Activated naive CD4-positive, alpha-beta T cell treated with anti-CD3 and anti-CD28 coated beads for 36 hours (primary cell): ENCODE data around the gene HEXD. TPM values are rescaled to one million over a fixed set of nuclear protein-coding genes. Genes with fewer than 3 reads are reported as not detected.
A peak's percentile ranks its signal among the peaks of the same experiment; 100 is the strongest.
"Not testable (repeated sequence)": the region's sequence is repeated elsewhere in the genome, so short reads cannot be mapped to it uniquely, and the experiment has no call there.

Source experiments
- CTCF ChIA-PET: fragments of 350-600 bp; sonication (Branson Sonifier 250); formaldehyde crosslinking; loops from one replicate; lab custom pipeline; 2021; ENCODE audit warnings: antibody characterized with exemption; lab: Charles Lee
- DNase-seq: peaks from one replicate; pipeline ENCODE4 v3.0.0-alpha.2; 2020
- H3K27ac Mint-ChIP-seq: one replicate; pipeline ENCODE4 v1.8.0; 2021; ENCODE audit warnings: mild to moderate bottlenecking, mixed read lengths
- H3K27me3 Mint-ChIP-seq: one replicate; pipeline ENCODE4 v1.8.0; 2021; ENCODE audit warnings: low read depth, mixed read lengths
- H3K36me3 Mint-ChIP-seq: one replicate; pipeline ENCODE4 v1.8.0; 2021; ENCODE audit warnings: low read depth, mixed read lengths
- H3K4me1 Mint-ChIP-seq: one replicate; pipeline ENCODE4 v1.8.0; 2021; ENCODE audit warnings: low read depth, mixed read lengths
- H3K4me3 Mint-ChIP-seq: one replicate; pipeline ENCODE4 v1.8.0; 2021; ENCODE audit warnings: mild to moderate bottlenecking, moderate library complexity, mixed read lengths
- H3K9me3 Mint-ChIP-seq: one replicate; pipeline ENCODE4 v1.8.0; 2021; ENCODE audit warnings: mixed read lengths
- intact Hi-C: fragments of 100-400 bp; cut with micrococcal nuclease; formaldehyde crosslinking; loops from one replicate; pipeline ENCODE4 v1.15.1; 2023
- total RNA-seq, 2 experiments: library from RNA; stranded (reverse); gene quantifications; one replicate each; pipeline ENCODE4 v1.2.3, GENCODE V29; 2021

The HEXD gene
- total RNA-seq, 2 experiments from 2014 or later, result 22.4 to 26.3 TPM

DNA sequence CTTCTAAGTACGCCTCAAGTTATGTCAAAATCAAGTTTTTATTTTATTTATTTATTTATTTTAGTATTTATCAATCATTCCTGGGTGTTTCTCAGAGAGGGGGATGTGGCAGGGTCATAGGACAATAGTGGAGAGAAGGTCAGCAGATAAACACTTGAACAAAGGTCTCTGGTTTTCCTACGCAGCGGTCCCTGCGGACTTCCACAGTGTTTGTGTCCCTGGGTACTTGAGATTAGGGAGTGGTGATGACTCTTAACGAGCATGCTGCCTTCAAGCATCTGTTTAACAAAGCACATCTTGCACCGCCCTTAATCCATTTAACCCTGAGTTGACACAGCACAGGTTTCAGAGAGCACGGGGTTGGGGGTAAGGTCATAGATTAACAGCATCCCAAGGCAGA, 35.0 kb downstream of the HEXD start:
- Mint-ChIP-seq H3K27ac (peak overlapping the region; percentile 99), H3K4me1 (peaks cover 39% of the 10 kb centered on the region), H3K36me3 (peaks cover 21% of the 10 kb centered on the region)
- intact Hi-C loops, H3K27me3 Mint-ChIP-seq, CTCF ChIA-PET, H3K4me3 Mint-ChIP-seq, H3K9me3 Mint-ChIP-seq, DNase-seq: not testable (repeated sequence)

DNA sequence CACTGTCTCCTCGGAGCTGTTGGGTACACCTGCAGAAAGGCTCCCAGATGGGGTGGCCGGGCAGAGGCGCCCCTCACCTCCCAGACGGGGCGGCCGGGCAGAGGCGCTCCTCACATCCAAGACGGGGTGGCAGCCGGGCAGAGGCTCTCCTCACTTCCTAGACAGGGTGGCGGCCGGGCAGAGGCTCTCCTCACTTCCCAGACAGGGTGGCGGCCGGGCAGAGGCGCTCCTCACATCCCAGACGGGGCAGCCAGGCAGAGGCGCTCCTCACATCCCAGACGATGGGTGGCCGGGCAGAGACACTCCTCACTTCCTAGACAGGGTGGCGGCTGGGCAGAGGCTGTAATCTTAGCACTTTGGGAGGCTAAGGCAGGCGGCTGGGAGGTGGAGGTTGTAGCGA, 35.6 kb downstream of the HEXD start:
- H3K27me3 Mint-ChIP-seq, DNase-seq, H3K9me3 Mint-ChIP-seq, H3K4me3 Mint-ChIP-seq, intact Hi-C loops, H3K27ac Mint-ChIP-seq, CTCF ChIA-PET: not testable (repeated sequence)
- Mint-ChIP-seq H3K36me3 (peaks cover 21% of the 10 kb centered on the region), H3K4me1 (peaks cover 39% of the 10 kb centered on the region)

DNA sequence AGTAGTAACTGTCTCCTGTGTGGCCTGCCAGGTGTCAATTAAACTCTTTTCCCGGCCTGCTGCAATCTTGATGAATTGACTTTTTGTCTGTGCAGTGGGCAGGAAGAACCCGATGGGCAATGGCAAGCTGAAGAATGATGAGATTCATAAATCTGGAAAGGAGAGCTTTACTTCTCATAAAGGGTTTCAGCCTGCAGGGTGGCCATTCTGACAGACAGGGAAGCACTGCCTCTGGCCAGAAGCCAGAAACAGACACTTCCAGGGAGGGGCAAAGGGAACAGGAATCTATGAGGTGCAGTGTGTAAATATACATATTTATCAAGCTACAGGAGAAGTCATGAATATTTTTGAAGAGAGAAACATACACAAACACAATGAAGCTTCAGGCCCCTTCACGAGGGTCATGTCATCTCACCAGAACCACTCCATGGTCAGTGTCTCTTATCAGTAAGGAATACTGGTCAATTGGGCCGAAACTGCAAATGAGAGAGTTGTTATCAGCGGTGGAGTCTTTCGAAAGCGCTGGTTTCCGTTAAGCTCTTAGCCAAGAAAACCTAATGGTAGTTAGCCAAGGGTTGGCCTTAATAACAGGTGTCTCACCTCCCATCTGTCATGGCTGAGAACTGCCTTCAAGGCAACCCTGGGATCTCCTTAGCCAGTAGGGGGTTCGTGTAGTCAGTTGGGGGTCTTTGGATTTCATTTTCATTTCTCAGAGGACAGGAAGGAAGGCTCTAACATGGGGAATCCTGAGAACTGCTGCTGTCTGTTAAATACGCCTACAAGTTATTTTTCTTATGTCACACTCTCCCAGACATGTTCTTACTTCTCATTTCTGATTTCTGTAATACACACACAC, 39.2 kb downstream of the HEXD start:
- H3K27me3 Mint-ChIP-seq, result no peaks in the 10 kb centered on the region
- H3K9me3 Mint-ChIP-seq, result peaks cover 3% of the 10 kb centered on the region

DNA sequence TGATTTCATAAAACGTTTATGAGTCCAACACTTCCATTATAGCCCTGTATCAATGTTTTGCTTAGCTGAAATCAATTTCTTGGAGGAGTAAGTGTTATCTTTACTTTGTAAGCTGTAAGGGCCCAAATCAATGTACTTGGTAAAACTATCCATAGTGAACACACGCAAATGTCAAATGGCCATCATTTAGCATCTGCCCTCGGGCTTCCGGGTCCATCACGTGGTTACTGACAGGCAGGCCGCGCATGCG, 39.7 kb downstream of the HEXD start:
- Mint-ChIP-seq H3K4me3 (peak overlapping the region; percentile 78), H3K27ac (peak overlapping the region; percentile 97), H3K36me3 (peaks cover 12% of the 10 kb centered on the region), H3K4me1 (peaks cover 25% of the 10 kb centered on the region), H3K27me3 (no peaks in the 10 kb centered on the region), H3K9me3 (peaks cover 3% of the 10 kb centered on the region)
- intact Hi-C loops, result loop anchor here (1.0 to 2.0 kb wide), 7 partner anchors 8 to 585 kb away; partner anchors contain the start of genes CYBC1, FN3KRP, FOXK2 and HEXD
- CTCF ChIA-PET, result interaction anchor here (0.5 to 1.4 kb wide), 4 partner anchors 34 to 577 kb away, joined by 3 to 5 read pairs (median 3); no protein-coding TSS in a partner anchor
- peak; percentile 93 for DNase-seq

More for the DNA sequence above, 39.2 kb downstream of the HEXD start:
- Mint-ChIP-seq H3K4me1 (peaks cover 28% of the 10 kb centered on the region), H3K27ac (peak overlapping the region; percentile 97), H3K36me3 (peaks cover 11% of the 10 kb centered on the region), H3K4me3 (peak overlapping the region; percentile 78)
- CTCF ChIA-PET, result interaction anchor here (0.8 to 1.4 kb wide), 3 partner anchors 33 to 93 kb away, joined by 3 to 5 read pairs (median 3); no protein-coding TSS in a partner anchor
- intact Hi-C loops, result no loop called here
- no peak for DNase-seq

DNA sequence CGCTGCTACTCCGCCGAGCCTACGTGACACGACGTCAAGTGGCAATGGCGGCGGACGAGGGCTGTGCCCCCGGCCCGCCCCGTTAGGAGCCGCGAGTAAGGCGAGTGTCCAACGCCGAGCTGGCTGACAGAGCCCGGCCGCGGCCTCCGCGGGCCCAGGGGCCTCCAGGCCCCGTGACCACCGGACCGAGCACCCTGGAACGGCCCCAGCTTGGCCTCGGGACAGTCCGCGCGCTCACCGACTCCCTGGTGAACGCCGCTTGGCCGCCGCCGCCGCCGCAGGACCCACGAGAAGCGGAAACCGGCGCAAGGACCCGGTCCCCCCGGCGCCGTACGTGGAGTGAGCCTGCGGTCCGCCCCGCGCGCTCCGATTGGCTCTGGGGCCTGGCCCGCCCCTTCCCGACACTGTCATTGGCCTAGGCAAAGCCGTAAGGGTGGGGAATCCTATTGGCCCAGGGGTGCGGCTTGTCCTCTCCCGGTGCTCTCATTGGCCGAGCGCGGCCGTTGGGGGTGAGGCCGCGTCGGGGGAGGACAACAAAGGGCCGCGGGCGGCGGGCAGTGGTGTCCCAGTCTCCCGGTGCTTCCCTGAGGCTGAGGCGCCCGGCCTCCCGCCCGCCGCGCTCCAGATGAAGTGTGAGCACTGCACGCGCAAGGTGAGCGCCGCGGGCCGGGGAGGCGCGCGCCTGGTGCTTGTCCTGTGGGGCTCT, 40.2 kb downstream of the HEXD start, which contains the start of gene NARF:
NARF (plus strand) TSS at position 563 of the 706 bp plus-strand sequence; CDS start at position 626, 63 bp downstream.
- Mint-ChIP-seq H3K27me3 (no peaks in the 10 kb centered on the region), H3K36me3 (peaks cover 15% of the 10 kb centered on the region), H3K4me3 (peak within 1 kb of the TSS; percentile 78), H3K9me3 (peaks cover 3% of the 10 kb centered on the region), H3K27ac (peak within 1 kb of the TSS; percentile 97), H3K4me1 (peaks cover 27% of the 10 kb centered on the region)
- intact Hi-C loops, result loop anchor here (1.0 to 2.0 kb wide), 7 partner anchors 8 to 586 kb away; partner anchors contain the start of genes CYBC1, FN3KRP, FOXK2 and HEXD
- DNase-seq, result peak; percentile 97
- CTCF ChIA-PET, result interaction anchor here (0.5 to 1.4 kb wide), 3 partner anchors 40 to 577 kb away, joined by 3 to 5 read pairs (median 3); no protein-coding TSS in a partner anchor

DNA sequence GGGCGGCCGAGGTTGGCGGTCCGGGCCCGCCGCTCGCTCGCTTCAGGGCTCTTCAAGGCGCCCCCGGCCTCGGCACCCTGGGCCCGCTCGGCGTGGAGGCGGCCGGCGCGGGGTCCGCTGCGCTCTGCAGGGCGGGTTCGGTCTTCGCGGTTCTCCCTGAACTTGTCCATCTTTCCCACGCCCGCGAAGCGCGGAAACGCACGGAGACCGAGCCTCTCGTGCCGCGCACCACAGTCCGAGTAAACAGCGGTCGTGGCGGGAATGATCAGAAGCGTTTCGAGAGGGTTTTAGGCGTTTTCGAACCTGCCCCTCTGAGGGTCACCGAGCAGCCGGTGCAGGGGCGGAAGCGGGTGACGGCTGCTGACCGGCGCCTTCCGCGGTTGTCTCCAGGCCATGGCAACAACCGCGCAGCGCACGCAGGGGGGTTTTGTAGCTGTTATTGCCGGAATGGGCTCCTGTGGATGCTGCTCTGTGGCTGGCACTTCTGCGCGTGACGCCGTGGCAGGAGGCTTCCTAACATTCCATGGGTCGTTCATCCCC, 40.8 kb downstream of the HEXD start:
- DNase-seq, result no peak
- CTCF ChIA-PET, result no interaction called here
- Mint-ChIP-seq H3K27ac (peak overlapping the region; percentile 72), H3K4me1 (peaks cover 27% of the 10 kb centered on the region), H3K27me3 (no peaks in the 10 kb centered on the region), H3K4me3 (peak overlapping the region; percentile 78), H3K9me3 (peaks cover 3% of the 10 kb centered on the region), H3K36me3 (peaks cover 17% of the 10 kb centered on the region)
- intact Hi-C loops, result loop anchor here (1.0 to 2.0 kb wide), 7 partner anchors 9 to 586 kb away; partner anchors contain the start of genes CYBC1, FN3KRP, FOXK2 and HEXD

DNA sequence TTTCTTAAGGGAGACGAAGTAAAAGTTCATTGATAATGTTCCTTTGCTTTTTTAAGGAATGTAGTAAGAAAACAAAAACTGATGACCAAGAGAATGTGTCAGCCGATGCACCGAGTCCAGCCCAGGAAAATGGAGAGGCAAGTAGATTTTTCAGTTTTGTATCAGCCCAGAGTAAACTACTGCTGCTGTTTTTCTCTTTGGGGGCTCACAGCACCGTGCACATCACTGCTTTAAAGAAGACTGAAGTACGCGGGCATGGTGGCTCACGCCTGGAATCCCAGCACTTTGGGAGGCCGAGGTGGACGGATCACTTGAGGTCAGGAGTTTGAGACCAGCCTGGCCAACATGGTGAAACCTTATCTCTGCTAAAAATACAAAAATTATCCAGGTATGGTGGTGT, 41.8 kb downstream of the HEXD start:
- CTCF ChIA-PET, H3K9me3 Mint-ChIP-seq, H3K4me3 Mint-ChIP-seq, DNase-seq, H3K27me3 Mint-ChIP-seq, H3K27ac Mint-ChIP-seq: not testable (repeated sequence)
- intact Hi-C loops, result loop anchor here (2.0 kb wide), 2 partner anchors 161 to 587 kb away; no protein-coding TSS in a partner anchor
- H3K4me1 Mint-ChIP-seq, result peaks cover 30% of the 10 kb centered on the region
- H3K36me3 Mint-ChIP-seq, result peaks cover 26% of the 10 kb centered on the region

DNA sequence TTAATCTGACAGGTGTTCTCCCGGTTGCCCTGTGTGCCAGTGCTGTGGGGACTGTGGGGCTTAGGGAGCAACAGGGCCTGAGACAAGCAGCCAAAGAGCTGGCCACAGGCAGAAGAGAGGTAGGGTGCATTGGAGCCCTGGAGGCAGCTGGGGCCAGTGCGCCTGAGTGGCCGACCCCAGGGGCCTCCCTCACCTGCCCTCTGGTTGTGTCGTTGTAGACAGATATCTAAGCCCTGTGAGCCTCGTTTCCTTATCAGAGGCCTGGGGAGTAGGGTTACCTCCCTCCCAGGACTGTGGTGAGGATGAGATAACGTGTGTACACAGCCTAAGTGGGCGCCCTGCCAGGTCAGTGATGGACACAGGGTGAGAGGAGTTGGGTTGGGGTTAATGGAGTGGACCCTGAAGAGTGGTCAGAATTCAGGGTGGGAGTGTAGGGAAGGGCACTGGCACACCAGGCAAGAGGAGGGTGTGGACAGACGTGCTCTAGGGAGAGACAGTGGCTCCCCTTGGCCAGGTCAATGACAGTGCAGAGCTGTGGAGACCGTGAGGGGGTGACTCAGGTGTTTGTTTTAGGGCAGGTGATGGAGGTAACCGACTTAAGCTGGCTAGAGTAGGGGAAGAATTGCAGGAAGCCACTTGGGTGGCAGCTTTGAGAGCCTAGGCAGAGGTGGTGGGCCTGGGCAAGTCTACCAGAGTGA, 43.8 kb downstream of the HEXD start:
- CTCF ChIA-PET, result interaction anchor here (1.5 kb wide), 1 partner anchor 12 kb away, joined by 4 read pairs; no protein-coding TSS in a partner anchor

DNA sequence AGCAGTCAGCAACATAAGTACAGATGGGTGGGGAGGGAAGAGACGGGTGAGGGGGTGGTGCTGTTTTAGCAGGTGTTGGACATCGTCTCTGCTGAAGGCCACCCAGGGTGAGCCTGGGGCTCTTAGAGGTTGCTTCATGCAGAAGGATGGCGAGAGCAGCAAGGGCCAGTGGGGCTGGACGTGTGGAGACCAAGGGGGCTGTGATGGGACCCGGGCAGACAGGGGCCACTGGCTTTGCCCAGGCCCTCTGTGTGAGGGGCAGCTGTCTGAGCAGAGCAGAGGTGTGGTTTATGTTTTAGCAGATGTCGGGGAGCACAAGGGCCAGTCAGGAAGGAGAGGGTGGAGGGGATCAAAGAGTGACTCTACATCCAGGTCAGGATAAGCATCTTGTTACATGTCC, 45.2 kb downstream of the HEXD start:
- CTCF ChIA-PET, result interaction anchor here (1.5 kb wide), 1 partner anchor 11 kb away, joined by 4 read pairs; no protein-coding TSS in a partner anchor
- H3K27ac Mint-ChIP-seq, result no peak overlapping the region
- H3K4me1 Mint-ChIP-seq, result peaks cover 16% of the 10 kb centered on the region
- no peaks in the 10 kb centered on the region for H3K9me3 Mint-ChIP-seq
- no peak for DNase-seq
- no peaks in the 10 kb centered on the region for H3K27me3 Mint-ChIP-seq
- intact Hi-C loops, result no loop called here
- no peak overlapping the region for H3K4me3 Mint-ChIP-seq
- H3K36me3 Mint-ChIP-seq, result peaks cover 32% of the 10 kb centered on the region

More for the DNA sequence above, 43.8 kb downstream of the HEXD start:
- DNase-seq, result no peak
- H3K9me3 Mint-ChIP-seq, result no peaks in the 10 kb centered on the region
- H3K4me3 Mint-ChIP-seq, result no peak overlapping the region
- peaks cover 36% of the 10 kb centered on the region for H3K36me3 Mint-ChIP-seq
- no peaks in the 10 kb centered on the region for H3K27me3 Mint-ChIP-seq
- peak overlapping the region; percentile 28 for H3K27ac Mint-ChIP-seq
- intact Hi-C loops, result no loop called here
- peaks cover 25% of the 10 kb centered on the region for H3K4me1 Mint-ChIP-seq

DNA sequence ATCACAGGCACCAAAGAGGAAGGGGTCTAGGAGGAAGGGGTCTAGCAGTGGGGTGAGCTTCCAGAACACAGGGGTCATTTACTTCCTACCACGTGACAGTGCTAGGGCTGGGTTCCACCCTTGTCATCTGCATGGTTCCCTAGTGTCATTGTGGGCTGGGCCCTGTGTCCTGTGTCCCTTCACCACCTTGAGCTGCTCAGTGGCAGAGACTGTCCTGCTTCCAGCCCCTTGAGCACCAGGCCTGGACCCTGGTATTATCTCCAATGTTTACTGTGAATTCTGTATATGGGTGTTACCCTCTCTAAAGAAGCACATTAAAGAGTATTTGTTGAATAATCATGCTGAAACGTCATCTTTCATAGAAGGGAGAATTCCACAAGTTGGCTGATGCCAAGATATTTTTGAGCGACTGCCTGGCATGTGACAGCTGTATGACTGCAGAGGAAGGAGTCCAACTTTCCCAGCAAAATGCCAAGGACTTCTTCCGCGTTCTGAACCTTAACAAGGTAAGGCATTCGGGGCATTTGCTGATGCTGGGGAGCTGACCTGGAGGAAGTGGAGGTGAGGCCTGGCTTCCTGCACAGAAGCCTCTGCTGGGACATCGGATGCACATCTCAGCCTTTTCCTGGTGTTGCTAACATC, 45.9 kb downstream of the HEXD start:
- no peak for DNase-seq
- H3K9me3 Mint-ChIP-seq, result no peaks in the 10 kb centered on the region
- no peaks in the 10 kb centered on the region for H3K27me3 Mint-ChIP-seq
- peaks cover 19% of the 10 kb centered on the region for H3K4me1 Mint-ChIP-seq
- H3K4me3 Mint-ChIP-seq, result no peak overlapping the region
- no peak overlapping the region for H3K27ac Mint-ChIP-seq
- intact Hi-C loops, result no loop called here
- CTCF ChIA-PET, result interaction anchor here (0.8 to 1.5 kb wide), 2 partner anchors 10 kb away, joined by 4 read pairs; no protein-coding TSS in a partner anchor
- peaks cover 39% of the 10 kb centered on the region for H3K36me3 Mint-ChIP-seq

DNA sequence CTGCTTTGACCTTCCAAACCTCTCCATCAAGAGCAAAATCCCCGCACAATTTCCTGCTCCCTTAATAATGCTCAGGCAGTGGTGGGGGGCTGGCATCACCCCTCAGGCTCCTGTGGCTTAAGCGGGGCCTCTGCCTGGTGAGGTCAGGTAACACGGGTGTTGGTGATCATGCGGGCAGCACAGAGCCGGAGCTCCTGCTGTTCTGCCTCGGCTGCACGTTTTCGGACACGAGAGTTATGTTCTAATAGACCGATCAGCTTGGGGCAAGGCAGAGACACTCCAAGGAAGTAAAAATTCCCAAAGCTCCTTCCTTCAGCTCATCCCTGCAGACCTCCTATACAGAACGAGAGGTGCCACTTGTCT, 46.4 kb downstream of the HEXD start:
- H3K27ac Mint-ChIP-seq, result no peak overlapping the region
- H3K4me1 Mint-ChIP-seq, result peaks cover 15% of the 10 kb centered on the region
- CTCF ChIA-PET, result interaction anchor here (0.8 kb wide), 1 partner anchor 10 kb away, joined by 4 read pairs; no protein-coding TSS in a partner anchor
- no peak overlapping the region for H3K4me3 Mint-ChIP-seq
- no peaks in the 10 kb centered on the region for H3K27me3 Mint-ChIP-seq
- H3K36me3 Mint-ChIP-seq, result peaks cover 42% of the 10 kb centered on the region
- DNase-seq, result no peak
- H3K9me3 Mint-ChIP-seq, result no peaks in the 10 kb centered on the region
- intact Hi-C loops, result no loop called here
